GM12873 (cell line): ENCODE data around the gene MEGF11.

ENCODE experiments used
- TF ChIP-seq, protein P1 (sequence below): IDR thresholded peaks from 2 replicates; pipeline ENCODE4 v1.5.1; 2012; ENCODE audit warnings: low read depth, mild to moderate bottlenecking, moderate library complexity, low read length, control low read depth; ENCODE audit not compliant: insufficient read depth; ENCODE audit errors: missing control alignments

MEGF11 gene

DNA sequence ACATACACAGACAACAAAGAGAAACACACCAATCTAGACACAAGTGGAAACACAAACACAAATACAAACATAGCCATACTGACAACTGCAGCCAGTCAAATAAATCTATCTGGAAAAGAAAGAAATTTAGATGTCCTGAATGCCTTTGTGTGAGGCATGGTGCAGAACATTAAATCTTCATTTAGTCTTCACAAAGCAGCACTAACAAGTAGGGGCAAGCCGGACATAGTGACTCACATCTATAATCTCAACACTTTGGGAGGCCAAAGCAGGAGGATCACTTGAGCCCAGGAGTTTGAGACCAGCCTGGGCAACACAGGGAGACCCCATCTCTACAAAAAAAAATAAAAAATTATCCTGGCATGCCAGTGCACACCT is 11.7 kb downstream of the MEGF11 start:
- TF ChIP-seq, protein P1, sequence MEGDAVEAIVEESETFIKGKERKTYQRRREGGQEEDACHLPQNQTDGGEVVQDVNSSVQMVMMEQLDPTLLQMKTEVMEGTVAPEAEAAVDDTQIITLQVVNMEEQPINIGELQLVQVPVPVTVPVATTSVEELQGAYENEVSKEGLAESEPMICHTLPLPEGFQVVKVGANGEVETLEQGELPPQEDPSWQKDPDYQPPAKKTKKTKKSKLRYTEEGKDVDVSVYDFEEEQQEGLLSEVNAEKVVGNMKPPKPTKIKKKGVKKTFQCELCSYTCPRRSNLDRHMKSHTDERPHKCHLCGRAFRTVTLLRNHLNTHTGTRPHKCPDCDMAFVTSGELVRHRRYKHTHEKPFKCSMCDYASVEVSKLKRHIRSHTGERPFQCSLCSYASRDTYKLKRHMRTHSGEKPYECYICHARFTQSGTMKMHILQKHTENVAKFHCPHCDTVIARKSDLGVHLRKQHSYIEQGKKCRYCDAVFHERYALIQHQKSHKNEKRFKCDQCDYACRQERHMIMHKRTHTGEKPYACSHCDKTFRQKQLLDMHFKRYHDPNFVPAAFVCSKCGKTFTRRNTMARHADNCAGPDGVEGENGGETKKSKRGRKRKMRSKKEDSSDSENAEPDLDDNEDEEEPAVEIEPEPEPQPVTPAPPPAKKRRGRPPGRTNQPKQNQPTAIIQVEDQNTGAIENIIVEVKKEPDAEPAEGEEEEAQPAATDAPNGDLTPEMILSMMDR: no peak

DNA sequence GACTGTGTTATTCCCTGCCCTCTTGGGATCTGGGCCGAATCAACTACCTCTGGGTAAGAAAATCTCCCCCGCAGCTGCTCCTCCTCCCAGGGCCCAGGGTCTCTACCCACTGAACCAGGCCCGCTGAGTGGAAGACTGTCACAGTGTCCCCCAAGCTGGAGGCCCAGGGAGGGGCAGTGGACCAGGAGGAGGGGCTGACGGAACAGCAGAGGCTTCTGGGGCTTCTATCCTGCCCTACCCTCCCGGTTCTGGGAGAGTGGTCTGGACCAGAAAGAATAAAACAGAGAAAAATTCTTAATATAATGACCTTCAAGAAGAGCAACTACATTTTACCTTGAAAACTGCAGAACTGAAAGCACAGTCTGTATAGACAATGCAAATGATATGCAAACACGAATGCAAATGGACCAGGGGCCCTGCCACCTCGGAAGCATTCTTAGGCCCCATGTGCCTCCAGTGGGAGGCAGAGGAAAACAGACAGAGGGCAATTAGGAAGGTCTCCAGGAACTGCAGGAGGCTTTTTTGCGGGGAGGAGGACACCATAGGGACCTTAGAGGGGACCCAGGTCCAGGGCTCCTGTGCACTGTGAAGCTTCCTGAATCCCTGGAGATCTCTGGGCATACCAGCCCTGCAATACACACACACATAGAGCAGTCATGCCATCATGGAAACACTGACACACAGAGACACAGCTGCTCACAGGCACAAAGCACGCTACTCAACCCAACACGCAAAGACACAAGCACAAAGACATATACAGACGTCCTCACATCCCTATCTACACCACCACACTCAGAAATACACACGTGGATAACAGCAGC is 12.3 kb downstream of the MEGF11 start:
- TF ChIP-seq, protein P1: no peak

DNA sequence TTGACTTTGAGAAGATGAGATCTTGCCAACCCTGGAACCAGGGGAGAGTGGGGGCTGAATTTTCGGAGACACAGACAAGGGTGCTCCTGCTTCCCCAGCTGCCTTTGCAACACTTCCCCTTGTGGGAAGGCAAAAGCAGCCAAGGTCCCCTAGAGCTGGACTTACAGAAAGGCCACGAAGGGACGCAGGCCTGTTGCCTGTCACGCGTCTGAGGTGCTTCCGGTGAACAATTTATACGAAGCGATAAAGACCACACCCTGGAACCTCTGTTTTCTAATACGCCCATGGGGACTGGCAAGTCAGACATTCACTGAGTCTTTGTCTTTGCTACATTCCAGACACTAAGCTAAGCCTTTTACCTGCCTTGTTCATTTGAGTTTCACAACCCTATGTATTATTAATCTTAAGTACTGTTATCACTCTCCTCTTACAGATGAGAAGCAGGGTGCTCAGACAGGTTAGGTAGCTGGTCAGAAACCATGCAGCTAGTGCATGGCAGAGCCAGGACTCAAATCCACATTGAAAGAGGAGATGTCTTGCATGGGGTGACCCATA is 13.2 kb downstream of the MEGF11 start:
- TF ChIP-seq, protein P1: no peak

DNA sequence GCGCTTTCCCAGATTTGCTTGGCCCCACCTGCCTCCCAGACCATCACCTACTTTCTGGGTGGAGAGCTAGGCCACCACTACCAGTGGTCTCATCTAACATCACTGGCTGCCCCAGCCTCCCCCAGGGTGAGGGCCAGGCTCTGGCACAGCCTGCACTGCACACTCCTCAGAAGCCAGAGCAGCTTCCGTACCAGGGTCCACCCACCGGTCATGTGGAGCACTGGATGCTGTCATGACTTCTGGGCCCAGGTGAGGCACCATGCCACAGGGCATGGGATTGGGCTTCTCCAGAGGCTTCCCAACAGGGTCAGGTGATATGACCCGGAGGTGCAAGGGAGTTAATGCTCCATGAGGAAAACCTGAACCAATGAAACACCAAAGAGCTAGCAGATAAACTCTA is 14.0 kb downstream of the MEGF11 start:
- TF ChIP-seq, protein P1: no peak

DNA sequence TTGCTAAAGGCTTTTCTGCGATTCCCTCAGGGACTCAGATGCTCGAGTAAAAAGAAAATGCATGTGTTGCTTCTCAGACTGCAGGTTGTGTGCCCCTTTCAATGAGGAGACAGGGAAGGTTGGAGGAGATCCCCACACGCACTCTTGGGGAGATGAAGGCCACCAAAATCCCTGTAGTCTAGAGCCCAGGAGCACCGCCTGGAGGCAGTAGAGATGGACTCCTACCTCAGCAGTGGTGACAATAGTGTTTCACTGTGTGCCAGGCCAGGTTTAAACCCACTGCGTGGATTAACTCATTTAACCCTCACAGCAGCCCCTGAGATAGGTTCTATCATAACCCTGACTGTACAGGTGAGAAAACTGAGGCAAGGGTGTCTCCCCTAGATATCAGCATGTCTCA is 15.2 kb downstream of the MEGF11 start:
- TF ChIP-seq, protein P1: no peak

DNA sequence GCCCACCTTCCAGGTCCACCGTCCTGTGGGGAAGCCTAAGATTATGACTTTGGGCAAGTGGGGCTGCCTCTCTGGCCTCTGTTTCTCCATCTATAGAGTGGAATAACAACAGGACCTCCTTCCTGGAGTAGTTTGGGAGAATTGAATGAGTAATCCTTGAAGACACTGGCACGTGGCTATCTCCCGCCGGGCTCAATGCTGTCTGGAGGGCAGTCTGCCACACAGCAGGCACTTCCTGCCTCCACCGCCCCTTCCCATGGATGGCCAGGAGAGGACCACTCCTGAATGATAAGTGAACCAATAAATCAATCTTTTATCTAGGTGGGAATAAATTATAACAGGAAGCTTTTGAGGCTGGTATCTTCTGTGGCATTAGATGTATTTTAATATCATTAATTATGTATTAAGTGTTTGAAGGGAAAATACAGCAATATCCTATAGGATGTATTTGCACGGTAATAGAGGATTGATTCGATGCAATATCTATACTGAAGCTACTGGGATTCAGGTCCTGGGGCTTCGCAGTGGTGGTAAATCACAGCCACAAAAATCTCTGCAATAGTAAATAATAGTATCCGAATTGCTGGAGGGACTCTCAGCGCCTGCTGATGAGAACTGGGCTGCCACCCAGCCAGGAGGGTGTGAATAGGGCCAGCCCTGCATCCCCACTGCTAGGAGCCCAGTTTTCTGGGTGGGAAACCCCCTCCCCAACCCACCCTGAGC is 15.9 kb downstream of the MEGF11 start:
- TF ChIP-seq, protein P1: no peak

DNA sequence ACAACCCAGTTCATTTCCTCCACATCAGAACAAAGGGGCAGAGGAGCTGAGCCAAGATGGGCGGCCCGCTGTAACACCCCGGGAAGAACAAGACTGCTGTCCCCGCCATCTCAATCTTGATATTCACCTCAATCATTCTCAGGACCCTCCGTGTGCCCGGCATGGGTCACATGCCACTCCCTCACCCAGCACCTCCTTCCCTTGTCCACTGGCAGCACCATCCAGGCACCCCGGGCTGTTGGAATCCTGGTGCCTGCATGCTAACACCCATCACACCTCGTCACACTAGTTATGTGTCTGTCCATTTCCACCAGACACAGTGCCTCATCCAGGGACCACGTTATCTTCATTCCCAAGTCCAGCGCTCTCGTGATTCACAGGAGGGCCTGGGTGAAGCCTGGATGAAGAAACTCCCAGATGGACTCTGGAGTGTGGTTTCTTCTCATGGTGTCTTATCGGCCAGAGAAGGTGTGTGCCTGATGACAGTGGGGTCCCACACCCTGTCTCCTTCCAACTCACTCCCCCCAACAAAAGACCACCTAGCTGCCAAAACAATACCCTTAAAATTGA is 16.7 kb downstream of the MEGF11 start:
- TF ChIP-seq, protein P1: no peak
